A673 (cell line): Measurements from ENCODE around the gene DAB1. TPM values are rescaled to one million over a fixed set of nuclear protein-coding genes. Genes with fewer than 3 reads are reported as not detected.

Experiments used
- BruUV-seq: library from RNA; stranded (reverse); fragments of 400-500 nt; replicated peaks from 2 replicates; lab custom pipeline; 2021; lab: Mats Ljungman, UMichigan
- CTCF ChIA-PET: fragments of 300-600 bp; sonication (Branson Sonifier 250); formaldehyde crosslinking; loops from one replicate; lab custom pipeline; 2022; ENCODE audit warnings: antibody characterized with exemption; lab: Charles Lee
- POLR2A ChIA-PET: fragments of 300-600 bp; sonication (Branson Sonifier 250); formaldehyde crosslinking; loops from one replicate; lab custom pipeline; 2022; ENCODE audit warnings: antibody characterized with exemption; ENCODE audit not compliant: low non-redundant PET; lab: Charles Lee
- DNase-seq: peaks from one replicate; pipeline ENCODE4 v3.0.0-alpha.2; 2015; ENCODE audit warnings: low spot score
- H3K27ac ChIP-seq: fragments of 200-600 bp; sonication (generic); 2 replicates; pipeline ENCODE4 v1.5.1; 2016; ENCODE audit warnings: mixed run types, low read depth, mild to moderate bottlenecking, mixed read lengths, antibody characterized with exemption, low read length; ENCODE audit not compliant: poor library complexity, severe bottlenecking
- H3K27me3 ChIP-seq: fragments of 200-600 bp; sonication (generic); replicated peaks from 2 replicates; pipeline ENCODE4 v1.6.1; 2017; ENCODE audit warnings: mixed run types, low read depth, mild to moderate bottlenecking, mixed read lengths, antibody characterized with exemption, low read length; ENCODE audit not compliant: insufficient read depth, poor library complexity
- H3K36me3 ChIP-seq: fragments of 200-600 bp; sonication (generic); 2 replicates; pipeline ENCODE4 v1.6.1; 2016; ENCODE audit warnings: mixed run types, mild to moderate bottlenecking, mixed read lengths, antibody characterized with exemption, low read length; ENCODE audit not compliant: insufficient read depth, poor library complexity, severe bottlenecking
- H3K4me1 ChIP-seq: fragments of 200-600 bp; sonication (generic); 2 replicates; pipeline ENCODE4 v1.6.1; 2017; ENCODE audit warnings: mixed run types, mild to moderate bottlenecking, mixed read lengths, antibody characterized with exemption, low read length; ENCODE audit not compliant: insufficient read depth, poor library complexity, severe bottlenecking
- H3K4me3 ChIP-seq: fragments of 200-600 bp; sonication (generic); 2 replicates; pipeline ENCODE4 v1.5.1; 2016; ENCODE audit warnings: low read depth, mixed run types, mild to moderate bottlenecking, mixed read lengths, low read length; ENCODE audit not compliant: poor library complexity, severe bottlenecking
- H3K9me3 ChIP-seq: fragments of 200-600 bp; sonication (generic); 2 replicates; pipeline ENCODE4 v1.6.1; 2016; ENCODE audit warnings: mixed run types, low read depth, mild to moderate bottlenecking, mixed read lengths, antibody characterized with exemption, low read length; ENCODE audit not compliant: poor library complexity, severe bottlenecking
- CTCF ChIP-seq: fragments of 300-800, 200-600 bp; sonication (generic); conservative IDR thresholded peaks from 2 replicates; pipeline ENCODE4 v1.5.1; 2017; ENCODE audit warnings: low read depth, mild to moderate bottlenecking, antibody characterized with exemption, low read length, moderate library complexity, mixed read lengths
- EZH2 ChIP-seq: fragments of 200-600 bp; sonication (generic); IDR thresholded peaks from 2 replicates; pipeline ENCODE4 v1.6.1; 2017; ENCODE audit warnings: borderline replicate concordance, low read depth, mild to moderate bottlenecking, mixed read lengths, antibody characterized with exemption, low read length; ENCODE audit not compliant: poor library complexity, severe bottlenecking
- intact Hi-C: fragments of 100-400 bp; cut with micrococcal nuclease; formaldehyde crosslinking; loops from one replicate; pipeline ENCODE4 v1.10.0; 2022; ENCODE audit not compliant: unreplicated experiment
- total RNA-seq: library from RNA; stranded (reverse); gene quantifications from 2 replicates; pipeline ENCODE4 v1.2.3, GENCODE V29; 2021

DAB1 gene
- total RNA-seq, 1 experiment from 2014 or later: 112 TPM

GRCh38 chr1:57329001-57329527 lies 94.8 kb downstream of the DAB1 start:
- no peak overlapping the region for H3K27ac ChIP-seq
- H3K36me3 ChIP-seq: no peaks in the 10 kb centered on the region
- peaks cover 4% of the 10 kb centered on the region for H3K4me1 ChIP-seq
- no peak overlapping the region for H3K4me3 ChIP-seq
- intact Hi-C loops: no loop called here
- DNase-seq: no peak
- H3K27me3 ChIP-seq: no peaks in the 10 kb centered on the region
- CTCF ChIA-PET: no interaction called here
- H3K9me3 ChIP-seq: no peaks in the 10 kb centered on the region
- no TSS peak for BruUV-seq
- POLR2A ChIA-PET: no interaction called here
- no peak for TF ChIP-seq EZH2
- no peak for TF ChIP-seq CTCF

DNA sequence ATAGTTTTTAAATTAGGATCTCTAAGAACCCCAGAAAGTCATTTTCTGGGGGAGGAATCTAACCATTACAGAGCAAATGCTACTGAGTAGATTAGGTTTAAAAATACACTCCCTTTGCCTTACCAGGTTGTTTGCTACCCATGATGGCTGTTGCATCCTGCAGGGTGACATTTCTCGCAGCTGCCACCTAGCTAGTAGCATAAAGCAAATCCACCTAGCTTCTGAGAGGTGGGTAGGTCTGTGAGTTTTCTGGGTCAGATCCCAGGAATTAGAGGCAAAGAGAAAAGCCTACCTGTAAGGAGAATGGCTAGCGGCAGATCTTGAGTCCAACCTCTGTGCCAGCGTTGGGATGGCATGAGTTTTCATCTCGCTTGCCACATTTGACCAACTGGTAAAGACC lies 95.9 kb downstream of the DAB1 start:
- Histone ChIP-seq H3K27me3 (no peaks in the 10 kb centered on the region), H3K36me3 (no peaks in the 10 kb centered on the region), H3K27ac (no peak overlapping the region), H3K4me3 (no peak overlapping the region), H3K9me3 (no peaks in the 10 kb centered on the region), H3K4me1 (peaks cover 4% of the 10 kb centered on the region)
- BruUV-seq: no TSS peak
- CTCF ChIA-PET: interaction anchor here (0.5 kb wide), 1 partner anchor 85 kb away, joined by 4 read pairs; no protein-coding TSS in a partner anchor
- TF ChIP-seq CTCF (no peak), EZH2 (no peak)
- intact Hi-C loops: no loop called here
- POLR2A ChIA-PET: no interaction called here
- DNase-seq: no peak

DNA sequence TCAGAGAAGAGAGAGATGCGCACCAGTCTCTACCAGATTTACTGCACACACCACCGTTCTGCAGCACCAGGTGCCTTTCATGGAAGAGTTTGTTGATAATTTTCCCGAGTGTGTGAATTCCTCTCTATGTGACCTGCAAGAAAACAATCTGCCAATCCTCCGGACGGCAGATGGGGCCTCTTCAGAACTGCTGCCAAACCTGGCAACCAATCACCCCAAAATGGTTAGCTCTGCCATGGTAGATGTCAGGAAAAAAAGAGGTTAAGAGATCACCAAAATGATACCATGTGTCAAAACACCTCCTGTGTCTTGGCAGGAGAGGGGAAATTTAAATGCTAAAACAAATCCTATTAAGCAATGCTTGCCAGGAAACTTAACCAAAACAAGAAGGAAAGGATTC lies 96.5 kb downstream of the DAB1 start:
- H3K27ac ChIP-seq: no peak overlapping the region
- DNase-seq: no peak
- H3K4me1 ChIP-seq: peaks cover 4% of the 10 kb centered on the region
- no peaks in the 10 kb centered on the region for H3K9me3 ChIP-seq
- intact Hi-C loops: no loop called here
- TF ChIP-seq EZH2 (no peak), CTCF (no peak)
- H3K27me3 ChIP-seq: no peaks in the 10 kb centered on the region
- ChIA-PET CTCF (interaction anchor here (0.6 kb wide), 1 partner anchor 97 kb away, joined by 3 read pairs; the partner anchor contains the start of gene DAB1), POLR2A (no interaction called here)
- H3K36me3 ChIP-seq: no peaks in the 10 kb centered on the region
- H3K4me3 ChIP-seq: no peak overlapping the region
- no TSS peak for BruUV-seq
